GM21423 (cell line): ENCODE results near the gene TENM4.

Experiments used
- ATAC-seq: cut with Tn5 transposase; IDR thresholded peaks from one replicate; pipeline ENCODE4 v1.9.1; 2021; ENCODE audit warnings: mild to moderate bottlenecking, moderate library complexity; ENCODE audit not compliant: unreplicated experiment

Gene TENM4

GRCh38 chr11:79040348-79040747 is 400.5 kb downstream of the TENM4 start:
- no peak for ATAC-seq

DNA sequence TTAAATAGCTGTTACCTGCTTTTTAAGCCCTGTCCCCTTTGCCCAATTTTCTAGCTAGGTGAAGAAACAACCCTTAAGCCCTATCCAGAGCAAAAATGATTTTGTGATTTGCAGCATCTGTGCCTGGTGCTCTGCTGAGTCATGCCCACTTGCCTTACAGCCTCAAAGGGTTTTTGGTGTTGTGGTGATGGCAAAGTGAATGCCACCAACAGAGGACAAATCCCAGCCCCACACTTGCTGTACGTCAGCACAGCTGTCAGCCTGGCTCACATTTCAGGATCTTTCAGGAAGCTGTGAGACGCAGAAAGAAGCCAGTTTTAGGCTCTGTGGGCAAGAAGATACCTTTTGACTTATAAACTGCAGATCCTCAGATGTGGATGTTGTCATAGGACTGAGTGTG is 401.7 kb downstream of the TENM4 start:
- ATAC-seq = no peak

GRCh38 chr11:79035881-79036280 is 404.9 kb downstream of the TENM4 start:
- ATAC-seq = no peak

DNA sequence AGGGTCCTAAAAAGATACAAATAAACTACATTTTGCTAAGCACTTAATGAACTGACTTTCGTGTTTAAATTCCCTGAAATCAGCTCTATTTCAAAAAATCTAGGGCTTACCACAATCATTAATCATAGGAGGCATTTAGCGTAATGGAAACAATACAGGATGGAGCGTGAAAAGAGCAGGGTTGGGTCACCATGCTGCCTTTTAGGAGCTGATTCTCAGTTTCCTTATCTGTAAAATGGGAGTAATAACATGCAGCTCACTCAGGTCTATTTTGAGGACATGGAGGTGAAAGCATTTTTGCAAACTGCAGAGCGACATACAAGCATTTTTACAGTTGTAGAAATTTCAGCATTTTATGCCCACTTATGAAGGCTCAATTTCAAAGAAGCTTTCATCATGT is 407.0 kb downstream of the TENM4 start:
- ATAC-seq = no peak

DNA sequence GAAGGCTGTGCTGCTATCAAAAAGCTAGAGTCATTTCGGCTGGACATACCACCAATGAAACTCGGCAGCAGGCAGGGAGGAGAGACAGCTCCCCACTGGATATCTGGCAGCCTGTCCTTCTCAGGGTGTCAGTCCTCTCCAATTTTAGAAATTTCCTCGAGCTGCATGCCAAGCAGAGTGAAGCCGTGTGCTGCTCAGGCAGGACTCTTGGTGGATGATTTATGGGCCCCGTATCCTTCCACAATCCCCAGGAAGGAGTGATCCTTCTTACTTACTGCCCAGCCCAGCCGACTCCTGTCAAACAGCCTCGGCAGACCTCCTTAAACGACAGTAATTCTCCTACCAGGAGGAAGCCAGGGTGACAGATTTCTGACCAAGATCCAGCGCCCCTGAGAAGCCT is 410.4 kb downstream of the TENM4 start:
- ATAC-seq = no peak

GRCh38 chr11:79028225-79028624 is 412.6 kb downstream of the TENM4 start:
- ATAC-seq = no peak

DNA sequence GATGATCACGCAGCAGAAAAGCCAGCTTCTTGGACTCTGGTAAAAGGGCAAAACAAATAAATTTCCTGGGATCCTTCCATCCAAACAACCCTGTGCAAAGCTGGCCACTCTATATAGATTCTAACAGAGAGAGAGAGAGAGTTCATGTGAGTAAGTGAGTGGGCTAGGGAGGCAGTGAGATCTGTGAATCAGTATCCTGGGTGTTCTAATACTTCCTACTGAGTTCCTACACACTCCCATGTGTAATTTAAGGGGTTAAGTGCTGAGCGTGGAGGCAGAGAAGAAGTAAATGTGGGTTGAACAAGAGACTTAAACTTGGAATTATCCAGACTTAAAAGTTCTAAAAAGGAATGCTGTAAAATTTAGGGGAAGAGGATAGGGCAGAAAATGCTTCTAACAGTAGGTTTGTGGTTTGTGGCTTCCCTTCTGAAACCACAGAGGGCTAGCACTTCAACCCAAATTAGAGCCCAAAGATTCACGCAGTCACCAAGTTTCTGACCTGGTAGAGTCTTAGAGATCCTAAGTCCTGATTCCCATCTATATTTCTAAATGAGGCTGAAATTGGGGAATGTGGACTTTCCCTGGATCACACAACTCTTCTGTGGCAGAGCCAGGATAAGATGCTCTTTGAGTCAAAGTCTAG is 413.9 kb downstream of the TENM4 start:
- ATAC-seq = peak; percentile 64

- ATAC-seq = no peak
These were observed 415.2 kb downstream of the TENM4 start for GRCh38 chr11:79025622-79026021.

DNA sequence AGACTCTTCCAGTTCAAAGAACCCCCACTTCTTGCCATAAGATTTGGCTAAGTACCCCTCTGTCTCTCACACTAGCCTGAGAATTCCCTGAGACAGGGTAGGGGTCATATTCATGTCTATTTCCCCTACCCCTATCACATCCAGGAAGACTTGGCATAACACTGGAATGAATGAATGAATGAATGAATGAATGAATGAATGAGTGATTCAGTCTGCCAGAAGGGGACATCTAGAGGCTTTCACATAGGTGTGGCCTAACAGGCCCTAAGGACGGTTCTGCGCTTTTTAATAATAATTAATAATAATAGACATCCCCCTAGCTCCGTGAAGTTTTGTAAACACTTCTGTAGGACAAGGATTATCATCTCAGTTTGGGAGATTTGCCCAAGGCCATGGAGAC is 415.7 kb downstream of the TENM4 start:
- ATAC-seq = no peak

DNA sequence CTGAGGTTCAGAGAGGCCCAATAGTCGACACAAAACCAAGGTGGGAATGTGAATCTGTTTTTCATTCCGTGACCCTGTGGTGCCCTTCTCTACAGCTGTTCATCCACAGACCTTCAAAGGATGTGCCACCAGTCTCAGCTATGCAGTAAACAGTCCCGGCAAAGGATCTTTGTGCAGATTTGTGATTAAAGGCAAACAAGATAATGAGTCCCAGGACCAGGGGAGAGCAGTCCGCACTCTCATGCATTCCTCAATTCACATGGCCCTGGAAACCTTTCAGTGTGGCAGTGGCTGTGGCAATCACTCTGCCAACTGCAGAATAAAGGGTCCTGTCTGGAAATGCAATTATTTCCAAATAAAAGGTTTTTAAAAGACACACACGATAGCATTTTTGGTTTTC is 418.6 kb downstream of the TENM4 start:
- no peak for ATAC-seq

DNA sequence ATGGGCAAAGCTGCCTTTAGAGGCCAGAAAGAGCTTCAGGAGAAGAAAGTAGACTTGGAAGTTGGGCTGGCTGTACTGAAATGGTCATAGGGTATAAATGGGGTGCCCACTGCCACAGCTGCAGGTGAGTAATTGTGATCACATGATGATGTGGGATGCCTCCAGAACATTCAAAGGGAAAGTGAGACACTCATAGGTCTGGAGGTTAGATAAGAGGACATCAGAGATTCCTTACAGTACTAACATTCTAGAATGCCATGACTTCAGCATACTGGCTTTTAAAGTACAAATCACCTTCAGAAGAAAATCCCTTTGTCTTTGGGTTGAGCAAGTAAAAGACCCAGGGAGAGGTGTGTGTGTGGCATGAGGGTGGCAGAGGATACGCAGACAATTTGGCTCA is 419.2 kb downstream of the TENM4 start:
- ATAC-seq = no peak

DNA sequence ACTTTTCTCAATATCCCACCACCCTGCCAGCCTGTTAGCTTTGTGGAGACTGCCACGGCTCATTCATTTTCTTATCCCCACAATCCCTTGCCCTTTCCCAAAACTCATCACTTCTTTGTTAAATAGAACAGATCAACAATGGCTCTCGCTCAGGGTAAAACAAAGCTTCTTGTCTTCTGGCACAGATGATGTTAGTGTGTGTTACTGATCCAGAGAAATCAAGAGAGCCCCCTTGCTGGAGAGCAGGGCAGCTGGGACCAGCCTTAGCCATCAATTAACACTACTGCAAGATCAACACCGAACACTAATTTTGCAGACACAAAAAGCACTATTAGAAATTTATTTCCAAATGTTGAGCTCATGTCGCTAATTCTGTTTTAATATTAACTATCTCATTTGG is 420.9 kb downstream of the TENM4 start:
- ATAC-seq = no peak

DNA sequence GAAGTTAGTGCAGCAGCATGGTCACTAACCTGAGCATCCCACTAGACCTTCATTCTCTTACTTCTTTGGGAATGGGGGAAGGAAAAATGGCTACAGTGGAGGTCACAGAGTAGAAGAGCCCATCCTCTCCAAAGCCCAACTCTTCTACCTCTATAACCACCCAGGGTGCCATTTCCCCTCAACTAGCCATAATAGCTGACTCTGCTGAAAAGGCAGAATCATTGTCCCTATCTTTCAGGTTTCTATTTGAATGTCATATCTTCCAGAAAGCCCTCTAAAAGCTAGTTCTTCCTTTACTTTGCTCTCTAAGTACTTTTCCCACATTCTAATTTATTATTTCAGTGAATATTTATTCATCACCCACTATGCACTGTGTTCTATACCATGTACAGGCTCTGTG is 421.6 kb downstream of the TENM4 start:
- ATAC-seq = no peak

GRCh38 chr11:79018371-79018849 is 422.4 kb downstream of the TENM4 start:
- ATAC-seq = no peak

- ATAC-seq = no peak
These were observed 423.0 kb downstream of the TENM4 start for GRCh38 chr11:79017811-79018210.

DNA sequence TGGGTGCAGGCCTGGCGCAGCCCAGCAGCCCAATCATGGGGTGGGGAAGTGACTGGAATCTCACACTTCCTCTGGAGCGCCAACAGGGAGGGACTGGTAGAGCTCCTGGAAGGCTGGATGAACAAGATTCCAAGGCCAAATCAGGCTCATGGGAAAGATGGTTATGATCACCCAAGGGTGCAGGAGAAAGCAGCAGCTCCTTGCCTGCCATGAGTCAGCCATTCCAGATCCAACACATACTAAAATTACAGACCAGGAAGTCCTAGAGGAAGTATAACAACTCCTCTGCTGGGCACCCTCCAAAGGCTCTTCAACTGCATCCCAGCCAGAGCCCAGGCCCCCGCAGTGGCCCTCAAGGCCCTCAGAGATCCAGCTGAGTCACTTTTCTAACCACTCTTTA is 427.3 kb downstream of the TENM4 start:
- no peak for ATAC-seq

DNA sequence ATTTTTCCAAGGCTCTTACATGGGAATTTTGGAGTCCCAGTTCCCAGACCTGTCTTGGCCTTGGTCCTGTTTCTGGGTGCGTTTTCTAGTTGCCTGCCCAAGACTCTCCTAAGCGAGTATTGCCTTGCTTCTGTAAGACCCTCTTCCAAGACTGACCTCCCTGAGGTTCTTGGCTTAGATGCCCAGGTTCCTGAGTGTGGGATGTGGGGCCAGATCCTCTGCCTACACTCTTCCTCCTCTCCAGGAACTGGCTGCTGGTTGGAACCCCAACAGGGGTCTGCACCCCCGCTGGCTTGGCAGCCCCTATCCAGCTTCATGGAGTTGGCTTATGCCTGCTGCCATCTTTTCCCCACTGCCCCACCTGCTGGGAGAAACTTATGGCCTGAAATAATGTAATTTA is 429.5 kb downstream of the TENM4 start:
- ATAC-seq = no peak

DNA sequence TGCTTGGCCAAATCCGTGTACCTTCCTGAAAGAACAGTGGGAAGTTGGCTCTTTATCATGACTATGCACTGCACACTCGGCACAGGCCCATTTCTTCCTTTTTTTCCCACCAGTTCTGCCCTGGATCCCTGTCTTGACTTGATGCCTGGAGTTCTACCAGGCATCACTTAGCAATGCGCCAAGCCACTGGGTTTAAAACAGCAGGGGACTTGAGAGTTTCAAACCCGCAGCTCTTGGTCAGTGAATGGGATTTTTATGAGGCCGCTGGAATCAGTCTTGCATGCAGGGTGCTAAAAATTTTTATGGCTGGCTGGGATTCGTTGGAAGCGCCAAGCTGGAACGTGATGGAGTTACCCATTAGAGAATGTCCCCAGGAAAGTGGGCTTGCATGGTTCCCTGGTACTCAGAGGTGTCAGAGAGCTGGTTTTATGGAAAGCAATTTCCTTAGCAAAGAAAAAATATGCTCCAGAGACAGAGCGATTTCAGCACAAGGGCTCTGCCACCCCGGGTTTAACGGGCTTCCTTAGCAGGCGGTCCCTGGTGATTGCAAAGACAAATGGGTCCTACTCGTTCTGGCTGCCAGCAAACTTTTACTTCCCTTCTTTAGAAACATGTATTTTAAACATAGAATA is 432.9 kb downstream of the TENM4 start:
- ATAC-seq = no peak

- no peak for ATAC-seq
These were observed 434.0 kb downstream of the TENM4 start for GRCh38 chr11:79006854-79007253.

DNA sequence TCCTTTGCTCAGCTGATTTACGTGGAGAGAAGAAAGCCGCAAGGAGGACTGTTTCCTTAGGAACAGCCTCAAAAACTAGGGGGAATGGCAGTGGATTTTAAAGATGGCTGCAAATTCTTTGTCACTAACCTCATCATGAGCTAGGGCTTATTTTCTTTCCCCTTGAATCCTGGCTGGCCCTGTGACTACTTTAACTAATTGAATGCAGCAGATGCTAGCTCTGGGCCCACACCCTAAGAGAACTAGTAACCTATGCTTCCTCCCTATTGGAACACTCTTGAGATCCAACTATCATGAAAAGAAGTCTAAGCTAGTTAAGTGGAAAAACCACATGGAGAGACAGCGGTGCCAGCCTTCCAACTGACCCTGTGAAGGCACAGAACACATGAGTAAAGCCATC is 444.8 kb downstream of the TENM4 start:
- ATAC-seq = no peak

DNA sequence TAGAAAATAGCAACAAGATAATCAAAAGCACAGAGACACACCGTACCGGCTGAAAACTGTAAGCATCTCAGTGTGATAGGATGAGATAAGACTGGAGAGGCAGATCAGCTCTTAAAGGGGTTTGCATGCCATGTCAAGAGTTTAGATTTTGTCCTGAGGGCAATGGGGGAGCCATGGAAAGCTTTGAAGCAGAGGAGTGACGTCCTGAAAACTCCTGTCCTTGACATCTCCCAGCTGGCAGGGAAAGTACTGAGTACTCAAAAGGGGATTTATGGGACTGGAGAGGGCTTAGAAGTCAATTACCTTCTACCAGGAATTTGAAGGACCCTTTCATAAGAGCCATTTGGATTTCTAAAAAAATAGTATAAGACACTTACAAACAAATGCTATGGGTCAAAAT is 445.7 kb downstream of the TENM4 start:
- no peak for ATAC-seq

DNA sequence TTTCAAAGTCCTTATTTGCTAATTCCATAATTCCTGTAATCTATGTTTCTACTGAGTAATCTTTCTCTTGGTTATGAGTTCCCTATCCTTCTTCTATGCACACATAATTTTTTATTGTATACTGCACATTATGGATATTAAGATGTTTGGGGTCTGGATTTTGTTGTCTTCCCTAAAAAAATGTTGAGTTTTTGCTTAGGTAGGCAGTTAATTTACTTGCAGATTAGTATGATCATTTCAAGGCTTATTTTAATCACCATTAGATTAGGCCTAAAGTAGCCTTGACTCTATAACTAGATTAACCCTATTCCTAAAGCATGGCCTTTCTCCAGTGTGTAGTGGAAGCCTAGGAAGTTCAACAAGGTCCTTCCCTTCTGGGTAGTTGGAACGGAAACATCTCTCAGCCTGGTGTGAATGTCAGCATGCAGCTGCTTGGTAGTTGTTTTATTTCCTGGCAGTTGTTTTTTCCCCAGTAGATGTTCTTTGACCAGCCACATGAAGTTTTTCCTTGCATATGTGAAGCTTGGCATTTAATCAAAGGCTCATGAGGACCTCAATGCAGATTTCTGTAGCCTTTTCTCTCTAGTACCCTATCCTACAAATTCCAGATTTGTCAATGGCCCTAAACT is 446.9 kb downstream of the TENM4 start:
- ATAC-seq = no peak
